CD4-positive, alpha-beta T cell treated with Interleukin-12 subunit alpha and Interleukin-12 subunit beta, for 1 hour (primary cell): ENCODE results near the gene OR2M4.
A peak's percentile ranks its signal among the peaks of the same experiment; 100 is the strongest.
"Not testable (repeated sequence)": the region's sequence is repeated elsewhere in the genome, so short reads cannot be mapped to it uniquely, and the experiment has no call there.

Experiments
- DNase-seq: peaks from one replicate; pipeline ENCODE4 v3.0.0-alpha.2; 2020

Gene OR2M4

DNA sequence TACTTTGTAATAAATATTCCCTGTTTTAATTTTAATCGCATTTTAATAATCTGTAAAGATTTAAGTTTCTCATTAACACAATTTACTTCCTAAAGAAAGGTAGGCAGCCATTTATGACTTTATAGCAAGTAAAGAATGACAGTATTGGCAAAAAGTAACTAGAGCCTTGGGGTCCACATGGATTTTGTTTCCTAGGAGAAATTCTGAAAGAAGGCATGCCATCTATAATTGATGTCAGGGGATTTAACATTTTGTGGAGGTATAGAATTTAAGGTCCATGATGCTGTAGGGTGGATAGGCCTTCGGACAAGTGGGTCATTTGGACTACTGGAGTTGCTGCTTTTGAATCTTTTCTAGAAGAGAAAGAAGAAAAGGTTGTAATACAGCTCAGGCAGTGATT is at the start of gene OR2M4:
Gene OR2M4, plus strand, starts transcription at position 301 of the 400 bp plus-strand sequence. CDS start 7,512 bp downstream, outside the sequence.
- no peak for DNase-seq

- DNase-seq, result no peak
Observed at GRCh38 chr1:248183996-248184395, 47.2 kb upstream of the OR2M4 start.

DNA sequence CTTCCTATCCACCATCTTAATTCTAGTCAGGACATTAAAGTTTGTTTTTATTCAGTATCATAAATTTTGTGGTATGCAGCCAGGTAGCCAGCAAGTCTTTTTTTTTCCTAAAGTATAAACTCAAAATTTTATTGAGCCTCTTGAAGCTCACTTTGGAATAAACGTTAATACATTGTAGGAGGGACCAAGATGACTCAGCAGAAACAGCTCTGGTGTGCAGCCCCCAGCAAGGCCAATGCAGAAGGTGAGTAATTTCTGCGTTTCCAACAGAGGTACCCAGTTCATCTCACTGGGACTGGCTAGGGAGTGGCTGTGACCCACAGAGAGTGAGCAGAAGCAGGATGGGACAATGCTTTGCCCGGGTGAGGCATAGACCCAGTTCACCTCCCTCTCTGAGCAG is 43.9 kb upstream of the OR2M4 start:
- no peak for DNase-seq

GRCh38 chr1:248189026-248189425 is 42.2 kb upstream of the OR2M4 start:
- DNase-seq, result no peak

DNA sequence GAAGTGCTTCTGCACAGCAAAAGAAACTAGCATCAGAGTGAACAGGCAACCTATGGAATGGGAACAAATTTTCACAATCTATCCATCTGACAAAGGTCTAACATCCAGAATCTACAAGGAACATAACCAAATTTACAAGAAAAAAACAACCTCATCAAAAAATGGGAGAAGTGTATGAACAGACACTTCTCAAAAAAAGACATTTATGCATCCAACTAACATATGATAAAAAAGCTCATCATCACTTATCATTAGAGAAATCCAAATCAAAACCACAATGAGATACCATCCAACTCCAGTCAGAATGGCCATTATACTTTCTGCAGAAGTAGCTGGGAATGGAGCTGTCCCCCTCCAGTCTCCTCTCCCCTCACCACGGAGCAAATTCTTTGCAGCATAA is 37.1 kb upstream of the OR2M4 start:
- DNase-seq, result no peak

- no peak for DNase-seq
Observed at GRCh38 chr1:248196965-248197364, 34.3 kb upstream of the OR2M4 start, which contains the start of gene OR2M3. Gene OR2M3 (plus strand): TSS chr1:248197265. CDS start chr1:248203068, 5,803 bp downstream.

DNA sequence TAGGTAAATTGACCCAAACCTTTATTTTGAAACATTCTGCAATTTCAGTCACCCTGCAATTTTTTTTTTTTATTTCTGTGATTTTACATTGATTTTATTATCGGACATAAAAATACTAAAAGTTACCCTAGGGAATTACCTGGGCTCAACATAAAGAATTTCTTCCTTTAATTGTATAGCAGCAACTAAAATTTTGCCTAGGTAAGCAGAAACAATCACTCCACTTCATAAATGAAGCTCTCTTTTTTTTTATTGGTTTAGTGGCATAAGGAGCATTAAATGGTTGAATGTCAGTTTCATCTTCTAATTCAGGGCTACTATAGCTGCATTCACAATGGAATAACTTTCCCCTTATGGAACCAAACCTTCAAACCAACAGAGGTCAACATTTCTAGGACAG is 15.3 kb upstream of the OR2M4 start:
- no peak for DNase-seq

DNA sequence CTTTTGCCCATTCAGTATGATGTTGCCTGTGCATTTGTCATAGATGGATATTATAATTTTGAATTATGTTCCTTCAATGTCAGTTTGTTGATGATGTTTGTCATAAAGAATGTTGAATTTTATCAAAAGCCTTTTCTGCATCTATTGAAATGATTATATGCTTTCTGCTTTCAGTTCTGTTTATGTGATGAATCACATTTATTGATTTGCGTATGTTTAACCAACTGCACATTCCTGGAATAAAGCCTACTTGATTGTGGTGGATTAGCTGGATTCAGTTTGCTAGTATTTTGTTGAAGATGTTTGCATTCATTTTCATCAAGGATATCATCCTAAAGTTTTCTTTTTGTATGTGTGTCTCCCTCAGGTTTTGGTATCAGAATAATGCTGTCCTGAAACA is 5.7 kb upstream of the OR2M4 start:
- no peak for DNase-seq

GRCh38 chr1:248229360-248229908 is 1.8 kb upstream of the OR2M4 start:
- no peak for DNase-seq

- DNase-seq, result no peak
Observed at GRCh38 chr1:248239478-248239877, 8.3 kb downstream of the OR2M4 start.

- peak; percentile 26 for DNase-seq
Observed at GRCh38 chr1:248243204-248243603, 12.0 kb downstream of the OR2M4 start.

DNA sequence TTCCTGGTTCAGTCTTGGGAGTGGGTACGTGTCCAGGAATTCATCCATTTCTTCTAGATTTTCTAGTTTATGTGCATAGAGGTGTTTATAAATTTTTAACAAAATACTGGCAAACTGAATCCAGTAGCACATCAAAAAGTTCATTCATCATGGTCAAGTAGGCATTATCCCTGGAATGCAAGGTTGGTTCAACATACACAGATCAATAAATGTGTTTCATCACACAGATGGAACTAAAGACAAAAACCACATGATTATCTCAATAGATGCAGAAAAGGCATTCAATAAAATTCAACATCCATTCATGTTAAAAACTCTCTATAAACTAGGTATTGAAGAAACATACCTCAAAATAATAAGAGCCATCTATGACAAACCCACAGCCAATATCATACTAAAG is 28.1 kb downstream of the OR2M4 start:
- DNase-seq, result not testable (repeated sequence)

- DNase-seq, result no peak
Observed at GRCh38 chr1:248268178-248268577, 37.0 kb downstream of the OR2M4 start.

DNA sequence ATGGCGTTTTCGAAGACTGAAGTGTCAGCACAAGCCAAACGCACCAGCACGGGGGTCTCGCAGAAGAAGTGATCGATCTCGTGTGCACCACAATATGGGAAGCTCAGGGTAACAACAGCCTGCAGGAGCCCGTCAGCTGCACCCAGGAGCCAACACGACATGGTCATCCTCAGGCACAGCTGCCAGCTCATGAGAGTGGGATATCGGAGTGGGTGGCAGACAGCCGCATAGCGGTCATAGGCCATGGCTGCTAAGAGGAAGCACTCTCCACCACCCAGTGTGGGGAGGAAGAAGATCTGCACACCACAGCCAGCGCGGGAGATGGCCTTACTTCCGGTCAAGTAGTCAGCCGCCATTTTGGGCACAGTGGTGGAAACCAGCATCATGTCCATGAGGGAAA is 42.0 kb downstream of the OR2M4 start:
- not testable (repeated sequence) for DNase-seq

DNA sequence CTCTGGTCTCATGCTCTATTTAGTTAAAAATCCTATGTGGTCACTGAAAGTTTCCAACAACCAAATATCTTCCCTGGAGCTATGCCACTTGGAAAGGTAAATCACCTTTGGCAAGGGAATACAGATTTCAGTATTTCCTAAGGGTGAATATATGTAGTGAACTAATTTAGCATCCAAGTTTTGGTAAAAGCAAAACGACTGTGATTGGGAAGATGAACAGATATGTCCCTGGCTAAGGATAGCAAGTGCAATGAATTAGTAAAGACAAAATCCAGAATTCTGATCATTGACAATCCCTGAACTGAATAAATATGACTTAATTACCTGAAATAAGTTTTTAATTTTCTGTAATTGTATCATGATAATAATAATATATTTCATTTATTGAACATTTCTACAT is 46.7 kb downstream of the OR2M4 start, which contains the start of gene OR2T33:
Gene OR2T33, minus strand, starts transcription at position 101 of the 400 bp plus-strand sequence. CDS start 4,162 bp downstream, outside the sequence.
- no peak for DNase-seq

GRCh38 chr1:248288391-248288790 is 57.2 kb downstream of the OR2M4 start:
- DNase-seq, result no peak
